ENCODE results near the gene CYP4F12.

CYP4F12 gene, protein sequence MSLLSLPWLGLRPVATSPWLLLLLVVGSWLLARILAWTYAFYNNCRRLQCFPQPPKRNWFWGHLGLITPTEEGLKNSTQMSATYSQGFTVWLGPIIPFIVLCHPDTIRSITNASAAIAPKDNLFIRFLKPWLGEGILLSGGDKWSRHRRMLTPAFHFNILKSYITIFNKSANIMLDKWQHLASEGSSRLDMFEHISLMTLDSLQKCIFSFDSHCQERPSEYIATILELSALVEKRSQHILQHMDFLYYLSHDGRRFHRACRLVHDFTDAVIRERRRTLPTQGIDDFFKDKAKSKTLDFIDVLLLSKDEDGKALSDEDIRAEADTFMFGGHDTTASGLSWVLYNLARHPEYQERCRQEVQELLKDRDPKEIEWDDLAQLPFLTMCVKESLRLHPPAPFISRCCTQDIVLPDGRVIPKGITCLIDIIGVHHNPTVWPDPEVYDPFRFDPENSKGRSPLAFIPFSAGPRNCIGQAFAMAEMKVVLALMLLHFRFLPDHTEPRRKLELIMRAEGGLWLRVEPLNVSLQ

DNA sequence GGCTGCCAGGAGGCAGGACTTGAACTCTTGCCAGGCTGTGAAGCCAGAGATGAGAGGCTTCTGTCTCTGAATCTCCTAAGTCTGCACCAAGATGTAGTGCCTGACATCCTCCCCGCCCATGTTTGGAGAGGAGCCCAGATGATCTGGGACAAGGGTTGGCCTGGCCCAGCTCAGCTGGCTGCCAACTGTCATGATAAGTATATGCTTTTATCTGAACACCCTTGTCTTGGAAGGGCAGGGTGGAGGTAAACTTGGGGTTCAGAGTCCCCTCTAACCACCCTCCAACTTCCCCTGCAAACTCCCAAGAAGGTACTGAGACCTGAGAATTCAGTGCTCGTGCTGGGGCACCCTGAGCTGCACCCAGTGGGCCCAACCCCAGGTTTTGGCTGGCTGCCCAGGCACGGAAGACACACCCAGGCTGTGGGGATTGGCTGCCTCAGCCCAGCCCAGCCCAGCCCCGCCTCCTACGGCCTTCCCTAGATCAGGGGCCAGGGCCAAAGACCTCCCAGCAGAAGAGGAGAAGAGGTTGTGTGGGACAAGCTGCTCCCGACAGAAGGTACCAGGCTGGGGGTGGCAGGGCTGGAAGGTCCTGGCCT is at the start of gene CYP4F12:
Gene CYP4F12, plus strand, starts transcription at position 508 of the 596 bp plus-strand sequence. CDS start 443 bp downstream, outside the sequence.
- in situ Hi-C loops (cut with MboI; ENCODE audit: low sequenced_read_pairs, unreplicated experiment): no loop called here
- TF ChIP-seq CTCF (IDR thresholded peaks at IDR 0.05; ENCODE audit: borderline replicate concordance, control extremely low read depth, extremely low read depth, insufficient read depth, missing control alignments): no peak
- DNase-seq (ENCODE audit: low spot score): no peak

DNA sequence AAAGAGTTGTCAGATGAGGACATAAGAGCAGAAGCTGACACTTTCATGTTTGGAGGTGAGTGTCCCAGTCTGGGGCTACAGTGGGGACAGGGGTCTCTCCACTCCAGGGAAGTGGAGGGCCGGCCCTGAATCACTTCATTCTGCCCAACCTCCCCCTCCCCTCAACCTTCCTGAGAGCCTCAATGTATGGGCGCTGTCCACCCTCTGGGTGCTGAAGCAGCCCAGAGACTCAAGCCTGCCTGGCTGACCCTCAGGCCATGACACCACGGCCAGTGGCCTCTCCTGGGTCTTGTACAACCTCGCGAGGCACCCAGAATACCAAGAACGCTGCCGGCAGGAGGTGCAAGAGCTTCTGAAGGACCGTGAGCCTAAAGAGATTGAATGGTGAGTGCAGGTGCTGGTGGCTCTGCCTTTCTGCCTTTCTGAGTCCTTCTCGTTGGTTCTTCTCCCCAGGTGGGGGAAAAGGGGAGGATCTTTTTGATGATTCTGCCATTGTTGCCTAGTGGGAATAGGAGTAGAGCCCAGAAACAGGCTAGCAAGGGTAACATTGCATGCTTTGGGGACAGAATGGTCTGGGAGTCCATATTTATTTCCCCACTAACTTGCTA is 49.1 kb upstream of the CYP4F12 start:
- TF ChIP-seq CTCF (IDR thresholded peaks at IDR 0.05; ENCODE audit: borderline replicate concordance, control extremely low read depth, extremely low read depth, insufficient read depth, missing control alignments): no peak
- in situ Hi-C loops (cut with MboI; ENCODE audit: low sequenced_read_pairs, unreplicated experiment): no loop called here
- DNase-seq (ENCODE audit: low spot score): no peak

DNA sequence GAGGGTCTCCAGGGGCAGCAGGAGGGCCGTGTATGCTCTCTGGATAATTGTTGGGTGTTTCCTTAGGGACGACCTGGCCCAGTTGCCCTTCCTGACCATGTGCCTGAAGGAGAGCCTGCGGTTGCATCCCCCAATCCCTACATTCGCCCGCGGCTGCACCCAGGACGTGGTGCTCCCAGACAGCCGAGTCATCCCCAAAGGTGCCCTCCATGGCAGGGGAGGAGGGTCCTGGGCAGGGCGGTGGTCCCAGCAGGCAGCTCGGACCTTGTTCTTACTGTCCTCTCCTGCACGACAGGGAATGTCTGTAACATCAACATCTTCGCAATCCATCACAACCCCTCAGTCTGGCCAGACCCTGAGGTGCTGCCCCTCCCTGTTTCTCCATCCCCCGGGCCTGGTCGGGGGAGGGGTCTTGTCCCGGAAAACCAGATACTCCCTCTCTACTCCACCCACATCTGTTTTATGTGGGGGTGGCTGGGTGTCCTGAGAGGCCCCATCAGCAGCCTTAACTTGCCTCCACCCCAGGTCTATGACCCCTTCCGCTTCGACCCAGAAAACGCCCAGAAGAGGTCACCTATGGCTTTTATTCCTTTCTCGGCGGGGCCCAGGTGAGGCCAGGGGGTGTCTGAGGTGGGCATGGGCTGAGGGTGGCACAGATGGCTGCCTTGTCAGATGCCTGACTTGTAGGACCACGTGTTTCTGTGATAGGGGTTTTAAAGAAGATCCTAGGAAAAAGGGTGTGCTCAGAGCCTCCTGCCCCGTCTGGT is 44.5 kb upstream of the CYP4F12 start:
- DNase-seq (ENCODE audit: low spot score): no peak
- in situ Hi-C loops (cut with MboI; ENCODE audit: low sequenced_read_pairs, unreplicated experiment): loop anchor here (25.0 kb wide), 3 partner anchors 409 to 759 kb away; partner anchors contain the start of genes AP1M1 and FAM32A

DNA sequence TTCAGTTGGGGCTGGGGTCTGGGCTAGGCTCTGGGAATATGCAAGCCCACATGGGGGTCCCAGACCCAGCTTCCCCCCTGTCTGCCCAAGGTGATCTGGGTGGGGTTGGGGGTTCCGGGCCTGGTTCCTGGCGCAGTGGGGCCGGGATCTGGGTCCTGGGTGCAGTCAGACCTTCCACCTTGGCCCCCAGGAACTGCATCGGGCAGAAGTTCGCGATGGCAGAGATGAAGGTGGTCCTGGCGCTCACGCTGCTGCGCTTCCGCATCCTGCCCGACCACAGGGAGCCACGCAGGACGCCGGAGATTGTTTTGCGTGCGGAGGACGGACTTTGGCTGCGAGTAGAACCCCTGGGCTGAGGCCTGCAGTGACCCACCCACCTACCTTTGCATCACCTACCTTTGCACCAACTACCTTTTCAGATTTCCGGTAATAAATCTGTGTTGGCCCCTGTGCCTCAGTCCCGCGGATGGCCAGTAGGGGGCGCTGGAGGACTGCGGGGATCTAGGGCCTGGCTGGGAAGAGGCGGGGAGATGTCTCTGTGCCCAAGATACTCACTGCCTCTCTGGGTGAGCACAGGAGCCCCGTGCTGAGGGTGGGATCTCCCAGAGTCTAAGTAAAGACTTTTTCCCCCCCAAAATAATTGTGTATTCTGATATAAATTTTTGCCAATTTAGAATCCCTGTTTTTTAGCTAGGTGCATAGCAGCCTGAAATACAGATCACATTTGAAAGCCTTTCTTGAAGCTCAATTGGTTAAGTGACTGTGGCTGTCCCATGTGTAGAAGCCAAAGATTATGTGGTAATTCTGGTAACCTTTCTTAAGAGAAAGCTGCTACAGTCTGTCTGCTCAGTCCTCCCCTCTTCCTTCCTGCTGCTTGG is 43.6 kb upstream of the CYP4F12 start:
- TF ChIP-seq CTCF (IDR thresholded peaks at IDR 0.05; ENCODE audit: borderline replicate concordance, control extremely low read depth, extremely low read depth, insufficient read depth, missing control alignments): peak; percentile 94
- DNase-seq (ENCODE audit: low spot score): peak; percentile 90
- in situ Hi-C loops (cut with MboI; ENCODE audit: low sequenced_read_pairs, unreplicated experiment): loop anchor here (25.0 kb wide), 3 partner anchors 408 to 758 kb away; partner anchors contain the start of genes AP1M1 and FAM32A

More for the DNA sequence above, 44.5 kb upstream of the CYP4F12 start:
- TF ChIP-seq CTCF (IDR thresholded peaks at IDR 0.05; ENCODE audit: borderline replicate concordance, control extremely low read depth, extremely low read depth, insufficient read depth, missing control alignments): no peak

DNA sequence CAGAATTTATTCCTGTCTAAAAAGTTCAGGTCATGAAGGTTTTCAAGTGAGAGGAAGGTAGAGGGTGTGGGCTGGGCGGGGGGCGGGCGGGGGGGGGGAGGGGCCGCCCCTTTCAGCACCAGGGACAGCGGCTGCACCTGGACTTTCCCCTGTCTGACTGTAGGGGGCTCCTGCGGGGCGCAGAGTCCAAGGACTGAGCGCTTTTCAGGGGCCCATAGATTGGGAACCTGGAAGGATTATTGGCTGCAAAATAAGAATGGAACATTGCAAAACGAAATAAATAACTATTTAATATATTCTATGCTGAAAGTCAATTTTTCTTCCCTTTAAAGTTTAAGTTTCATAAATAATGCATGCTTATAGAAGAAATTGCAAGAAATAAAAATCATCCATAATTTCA is 41.1 kb upstream of the CYP4F12 start:
- peak; percentile 49 for DNase-seq (ENCODE audit: low spot score)
- TF ChIP-seq CTCF (IDR thresholded peaks at IDR 0.05; ENCODE audit: borderline replicate concordance, control extremely low read depth, extremely low read depth, insufficient read depth, missing control alignments): peak; percentile 15
- in situ Hi-C loops (cut with MboI; ENCODE audit: low sequenced_read_pairs, unreplicated experiment): loop anchor here (25.0 kb wide), 3 partner anchors 405 to 755 kb away; partner anchors contain the start of genes AP1M1 and FAM32A
